Activated naive CD4-positive, alpha-beta T cell treated with anti-CD3 and anti-CD28 coated beads, Interleukin-2, amount 10 ng/mL, durations not matched to agents 7 days and 5 days (primary cell): ENCODE results near the gene RIC1.
A peak's percentile ranks its signal among the peaks of the same experiment; 100 is the strongest.
"Not testable (repeated sequence)": the region's sequence is repeated elsewhere in the genome, so short reads cannot be mapped to it uniquely, and the experiment has no call there.

ENCODE experiments used
- CTCF ChIA-PET: fragments of 350-600 bp; sonication (Branson Sonifier 250); formaldehyde crosslinking; loops from one replicate; lab custom pipeline; 2021; ENCODE audit warnings: antibody characterized with exemption; lab: Charles Lee
- DNase-seq: peaks from one replicate; pipeline ENCODE4 v3.0.0-alpha.2; 2020
- H3K27ac Mint-ChIP-seq: one replicate; pipeline ENCODE4 v1.8.0; 2021; ENCODE audit warnings: mild to moderate bottlenecking, moderate library complexity, mixed read lengths
- H3K27me3 Mint-ChIP-seq: one replicate; pipeline ENCODE4 v1.8.0; 2021; ENCODE audit warnings: mild to moderate bottlenecking, mixed read lengths
- H3K36me3 Mint-ChIP-seq: one replicate; pipeline ENCODE4 v1.8.0; 2021; ENCODE audit warnings: mixed read lengths
- H3K4me1 Mint-ChIP-seq: one replicate; pipeline ENCODE4 v1.8.0; 2021; ENCODE audit warnings: mixed read lengths
- H3K4me3 Mint-ChIP-seq: one replicate; pipeline ENCODE4 v1.8.0; 2021; ENCODE audit warnings: mild to moderate bottlenecking, moderate library complexity, mixed read lengths
- H3K9me3 Mint-ChIP-seq: one replicate; pipeline ENCODE4 v1.8.0; 2021; ENCODE audit warnings: mixed read lengths

RIC1 gene, protein sequence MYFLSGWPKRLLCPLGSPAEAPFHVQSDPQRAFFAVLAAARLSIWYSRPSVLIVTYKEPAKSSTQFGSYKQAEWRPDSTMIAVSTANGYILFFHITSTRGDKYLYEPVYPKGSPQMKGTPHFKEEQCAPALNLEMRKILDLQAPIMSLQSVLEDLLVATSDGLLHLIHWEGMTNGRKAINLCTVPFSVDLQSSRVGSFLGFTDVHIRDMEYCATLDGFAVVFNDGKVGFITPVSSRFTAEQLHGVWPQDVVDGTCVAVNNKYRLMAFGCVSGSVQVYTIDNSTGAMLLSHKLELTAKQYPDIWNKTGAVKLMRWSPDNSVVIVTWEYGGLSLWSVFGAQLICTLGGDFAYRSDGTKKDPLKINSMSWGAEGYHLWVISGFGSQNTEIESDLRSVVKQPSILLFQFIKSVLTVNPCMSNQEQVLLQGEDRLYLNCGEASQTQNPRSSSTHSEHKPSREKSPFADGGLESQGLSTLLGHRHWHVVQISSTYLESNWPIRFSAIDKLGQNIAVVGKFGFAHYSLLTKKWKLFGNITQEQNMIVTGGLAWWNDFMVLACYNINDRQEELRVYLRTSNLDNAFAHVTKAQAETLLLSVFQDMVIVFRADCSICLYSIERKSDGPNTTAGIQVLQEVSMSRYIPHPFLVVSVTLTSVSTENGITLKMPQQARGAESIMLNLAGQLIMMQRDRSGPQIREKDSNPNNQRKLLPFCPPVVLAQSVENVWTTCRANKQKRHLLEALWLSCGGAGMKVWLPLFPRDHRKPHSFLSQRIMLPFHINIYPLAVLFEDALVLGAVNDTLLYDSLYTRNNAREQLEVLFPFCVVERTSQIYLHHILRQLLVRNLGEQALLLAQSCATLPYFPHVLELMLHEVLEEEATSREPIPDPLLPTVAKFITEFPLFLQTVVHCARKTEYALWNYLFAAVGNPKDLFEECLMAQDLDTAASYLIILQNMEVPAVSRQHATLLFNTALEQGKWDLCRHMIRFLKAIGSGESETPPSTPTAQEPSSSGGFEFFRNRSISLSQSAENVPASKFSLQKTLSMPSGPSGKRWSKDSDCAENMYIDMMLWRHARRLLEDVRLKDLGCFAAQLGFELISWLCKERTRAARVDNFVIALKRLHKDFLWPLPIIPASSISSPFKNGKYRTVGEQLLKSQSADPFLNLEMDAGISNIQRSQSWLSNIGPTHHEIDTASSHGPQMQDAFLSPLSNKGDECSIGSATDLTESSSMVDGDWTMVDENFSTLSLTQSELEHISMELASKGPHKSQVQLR (N-terminal part only)

DNA sequence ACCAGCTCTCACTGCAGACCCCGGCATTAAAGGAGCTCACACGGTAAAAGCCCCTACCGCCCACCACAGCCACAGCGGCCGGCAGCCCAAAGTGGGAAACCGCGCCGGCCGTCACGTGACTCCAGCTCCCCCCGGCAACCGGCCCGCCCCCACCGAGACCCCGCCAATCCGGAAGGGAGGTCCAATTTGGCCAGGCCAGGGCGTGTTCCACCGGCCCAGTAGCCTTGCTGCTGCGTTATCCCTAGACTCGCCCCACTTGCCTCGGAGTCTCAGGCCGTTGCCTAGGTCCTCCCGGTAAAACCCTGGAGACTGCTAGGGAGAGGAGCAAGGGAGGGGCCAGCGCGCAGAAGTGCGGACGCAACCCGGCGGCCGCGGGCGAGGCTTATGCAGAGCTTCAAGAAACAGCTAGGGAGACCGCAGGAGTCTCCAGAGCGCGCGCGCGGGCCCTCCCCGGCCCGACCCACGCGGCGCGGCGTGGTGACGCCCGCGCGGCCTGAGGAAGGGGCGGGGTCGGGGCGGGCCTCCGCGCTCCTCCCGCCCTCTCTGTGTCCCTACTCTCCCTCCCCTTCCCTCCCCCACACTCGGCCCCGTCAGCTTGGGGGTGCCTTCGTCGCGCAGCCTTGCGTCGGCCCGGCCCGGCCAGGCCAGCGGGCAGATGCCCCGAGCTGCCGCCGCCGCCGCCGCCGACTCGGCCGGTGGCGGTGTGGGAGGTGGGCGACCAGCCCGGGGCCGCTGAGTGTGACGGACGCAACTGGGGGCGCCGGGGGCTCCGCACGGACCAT is at the start of gene RIC1:
Gene RIC1, plus strand, starts transcription at position 578 of the 782 bp plus-strand sequence. Its CDS starts 203 bp downstream, at position 781.
- Mint-ChIP-seq H3K4me3 (peak within 1 kb of the TSS; percentile 98), H3K27ac (peak within 1 kb of the TSS; percentile 100), H3K4me1 (peaks cover 59% of the 10 kb centered on the region), H3K27me3 (no peaks in the 10 kb centered on the region), H3K36me3 (peaks cover 18% of the 10 kb centered on the region), H3K9me3 (no peaks in the 10 kb centered on the region)
- CTCF ChIA-PET: interaction anchor here (1.0 to 2.4 kb wide), 3 partner anchors 28 to 205 kb away, joined by 3 to 9 read pairs (median 3); partner anchors contain the start of genes CD274 and ERMP1
- DNase-seq: peak; percentile 92

DNA sequence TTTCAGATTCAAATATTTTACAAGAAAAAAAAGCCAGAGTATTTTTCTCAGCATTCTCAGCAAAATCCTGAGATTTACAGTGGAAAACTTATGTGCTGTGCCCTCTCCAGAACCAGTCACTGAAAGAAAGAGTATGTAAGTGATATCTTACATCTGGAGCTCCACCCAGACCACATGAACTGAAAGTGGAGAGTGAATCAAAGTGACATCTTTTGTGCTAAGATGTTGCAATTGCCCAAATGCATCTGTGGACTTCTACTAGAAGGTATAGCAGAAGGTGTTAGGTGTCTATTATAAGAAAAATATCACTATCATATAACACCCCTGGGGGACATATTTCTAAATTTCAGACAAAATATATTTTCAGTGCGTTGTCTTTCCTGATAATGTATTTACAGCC is 49.0 kb upstream of the RIC1 start:
- no peak overlapping the region for H3K4me3 Mint-ChIP-seq

DNA sequence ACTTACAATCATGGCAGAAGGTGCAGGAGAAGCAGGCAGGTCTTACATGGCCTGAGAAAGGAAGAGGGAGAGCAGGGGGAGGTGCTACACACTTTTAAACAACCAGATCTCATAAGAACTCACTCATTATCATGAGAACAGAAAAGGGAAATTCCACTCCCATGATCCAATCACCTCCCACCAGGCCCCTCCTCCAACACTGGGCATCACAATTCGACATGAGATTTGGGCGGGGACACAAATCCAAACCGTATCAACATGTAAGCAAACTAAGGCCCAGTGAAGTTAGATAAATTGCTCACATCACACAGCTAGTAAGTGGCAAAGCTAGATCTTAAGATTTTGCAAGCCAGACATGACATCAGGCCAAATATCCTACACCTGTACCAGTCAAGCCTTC is 48.3 kb upstream of the RIC1 start:
- DNase-seq: no peak
- Mint-ChIP-seq H3K9me3 (peaks cover 8% of the 10 kb centered on the region), H3K4me1 (peaks cover 51% of the 10 kb centered on the region), H3K36me3 (peaks cover 12% of the 10 kb centered on the region), H3K27me3 (no peaks in the 10 kb centered on the region), H3K27ac (no peak overlapping the region), H3K4me3 (no peak overlapping the region)
- CTCF ChIA-PET: interaction anchor here (1.5 kb wide), 1 partner anchor 9 kb away, joined by 3 read pairs; no protein-coding TSS in a partner anchor

More for the DNA sequence above, 49.0 kb upstream of the RIC1 start:
- CTCF ChIA-PET: interaction anchor here (1.4 to 1.5 kb wide), 2 partner anchors 10 to 15 kb away, joined by 3 read pairs; no protein-coding TSS in a partner anchor
- H3K9me3 Mint-ChIP-seq: peaks cover 8% of the 10 kb centered on the region
- DNase-seq: no peak
- H3K4me1 Mint-ChIP-seq: peaks cover 44% of the 10 kb centered on the region
- H3K36me3 Mint-ChIP-seq: peaks cover 14% of the 10 kb centered on the region
- H3K27me3 Mint-ChIP-seq: no peaks in the 10 kb centered on the region
- no peak overlapping the region for H3K27ac Mint-ChIP-seq

DNA sequence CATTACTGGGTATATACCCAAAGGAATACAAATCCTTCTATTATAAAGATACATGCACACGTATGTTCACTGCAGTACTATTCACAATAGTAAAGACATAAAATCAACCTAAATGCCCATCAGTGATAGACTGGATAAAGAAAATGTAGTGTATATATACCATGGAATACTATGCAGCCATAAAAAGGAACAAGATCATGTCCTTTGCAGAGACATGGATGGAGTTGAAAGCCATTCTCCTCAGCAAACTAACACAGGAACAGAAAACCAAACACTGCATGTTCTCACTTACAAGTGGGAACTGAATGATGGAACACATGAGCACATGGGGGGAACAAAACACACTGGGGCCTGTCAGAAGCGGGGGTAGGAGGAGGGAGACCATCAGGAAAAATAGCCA is 47.2 kb upstream of the RIC1 start:
- DNase-seq, H3K27ac Mint-ChIP-seq, H3K27me3 Mint-ChIP-seq, H3K9me3 Mint-ChIP-seq, H3K4me3 Mint-ChIP-seq: not testable (repeated sequence)
- CTCF ChIA-PET: interaction anchor here (1.8 to 3.3 kb wide), 2 partner anchors 18 to 132 kb away, joined by 7 to 30 read pairs; partner anchors contain the start of gene CD274
- peaks cover 61% of the 10 kb centered on the region for H3K4me1 Mint-ChIP-seq
- peaks cover 12% of the 10 kb centered on the region for H3K36me3 Mint-ChIP-seq

DNA sequence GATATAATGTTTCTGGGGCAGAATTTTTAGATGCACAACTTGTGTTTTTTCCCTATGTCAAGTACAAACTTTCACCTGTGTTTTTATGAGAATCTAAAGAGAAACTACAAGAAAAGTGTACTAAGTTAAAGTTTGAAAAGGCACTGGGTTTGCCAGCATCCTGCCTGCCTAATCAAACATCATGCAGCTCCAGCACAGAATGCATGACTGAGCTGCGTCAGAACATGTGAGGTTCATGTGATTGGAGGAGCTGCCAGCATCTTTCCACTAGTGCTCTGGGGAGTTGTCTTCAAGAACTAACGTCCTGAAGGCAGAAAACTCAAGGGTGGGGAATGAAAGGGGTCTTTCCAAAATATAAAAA is 46.1 kb upstream of the RIC1 start:
- CTCF ChIA-PET: interaction anchor here (1.8 to 3.3 kb wide), 2 partner anchors 17 to 134 kb away, joined by 7 to 30 read pairs; partner anchors contain the start of gene CD274
- Mint-ChIP-seq H3K27ac (peak overlapping the region; percentile 82), H3K4me1 (peaks cover 72% of the 10 kb centered on the region), H3K4me3 (no peak overlapping the region), H3K27me3 (no peaks in the 10 kb centered on the region), H3K9me3 (peaks cover 8% of the 10 kb centered on the region), H3K36me3 (peaks cover 12% of the 10 kb centered on the region)
- peak; percentile 66 for DNase-seq

DNA sequence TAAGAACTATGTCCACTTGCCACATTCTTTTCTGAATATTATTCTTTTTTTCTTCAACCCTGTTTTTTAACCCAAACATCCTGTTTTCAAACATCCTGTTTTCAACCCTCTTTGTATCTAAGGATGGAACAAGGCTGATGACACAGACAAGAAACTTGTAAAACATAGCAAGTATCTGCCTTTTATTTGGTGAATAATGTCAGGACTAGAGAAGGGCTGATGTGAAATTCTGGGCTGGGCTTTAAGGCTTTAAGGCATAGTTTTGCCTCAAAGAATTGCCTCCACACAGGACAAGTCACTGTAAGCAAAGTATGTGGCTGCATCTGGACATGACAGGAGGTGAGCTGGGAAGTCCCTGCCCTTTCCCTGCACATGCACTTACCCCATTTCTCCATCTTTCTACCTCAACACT is 42.5 kb upstream of the RIC1 start:
- peak overlapping the region; percentile 92 for H3K27ac Mint-ChIP-seq
- peaks cover 4% of the 10 kb centered on the region for H3K9me3 Mint-ChIP-seq
- no peak for DNase-seq
- CTCF ChIA-PET: interaction anchor here (0.9 to 5.8 kb wide), 7 partner anchors 13 to 399 kb away, joined by 3 to 122 read pairs (median 16); partner anchors contain the start of genes CD274, INSL6, PDCD1LG2 and PLGRKT
- no peak overlapping the region for H3K4me3 Mint-ChIP-seq
- H3K36me3 Mint-ChIP-seq: peaks cover 7% of the 10 kb centered on the region
- H3K4me1 Mint-ChIP-seq: peaks cover 52% of the 10 kb centered on the region
- no peaks in the 10 kb centered on the region for H3K27me3 Mint-ChIP-seq

DNA sequence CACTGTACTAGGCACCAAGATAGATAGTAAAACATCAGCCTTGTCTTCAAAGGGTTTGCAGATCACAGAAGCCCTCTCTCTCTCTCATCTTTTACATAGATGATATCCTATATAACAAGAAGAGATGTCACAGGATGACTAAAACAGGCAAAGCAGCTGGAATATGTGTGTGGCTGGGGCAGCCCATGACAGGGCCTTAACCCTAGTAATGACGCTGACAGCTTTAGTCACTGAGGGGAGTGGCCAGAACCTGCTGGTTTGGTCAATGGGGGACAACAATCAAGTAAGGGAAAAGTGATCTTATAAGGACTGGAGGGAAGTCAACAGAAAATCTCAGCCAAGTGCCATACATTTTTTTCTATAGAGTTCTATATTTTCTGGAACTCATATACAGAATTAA is 41.9 kb upstream of the RIC1 start:
- peak overlapping the region; percentile 92 for H3K27ac Mint-ChIP-seq
- no peaks in the 10 kb centered on the region for H3K9me3 Mint-ChIP-seq
- peaks cover 5% of the 10 kb centered on the region for H3K36me3 Mint-ChIP-seq
- peaks cover 48% of the 10 kb centered on the region for H3K4me1 Mint-ChIP-seq
- peak; percentile 41 for DNase-seq
- H3K4me3 Mint-ChIP-seq: no peak overlapping the region
- H3K27me3 Mint-ChIP-seq: no peaks in the 10 kb centered on the region
- CTCF ChIA-PET: interaction anchor here (0.7 to 5.8 kb wide), 11 partner anchors 13 to 827 kb away, joined by 3 to 122 read pairs (median 5); partner anchors contain the start of genes CD274, INSL6, PDCD1LG2 and PLGRKT

DNA sequence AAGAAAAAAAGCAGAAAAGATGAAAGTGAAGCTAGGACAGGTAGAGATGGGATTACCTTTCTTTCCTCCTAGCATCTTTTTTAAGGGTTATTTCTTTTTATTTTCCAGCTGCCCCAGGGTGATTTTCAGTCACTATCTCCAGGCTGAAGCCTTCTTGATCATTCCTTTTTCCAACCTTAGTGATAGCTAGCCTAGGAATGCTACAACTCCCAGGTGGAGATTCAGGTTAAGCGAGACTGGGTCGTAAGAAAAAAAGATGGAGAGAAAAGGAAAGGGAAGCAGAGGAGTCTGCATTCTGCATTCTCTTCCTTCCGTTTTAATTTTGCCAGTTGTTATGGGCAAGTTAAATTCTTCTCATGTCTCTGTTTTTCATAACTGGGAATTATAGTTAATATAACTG is 36.7 kb upstream of the RIC1 start:
- Mint-ChIP-seq H3K27ac (no peak overlapping the region), H3K27me3 (no peaks in the 10 kb centered on the region), H3K36me3 (no peaks in the 10 kb centered on the region), H3K9me3 (no peaks in the 10 kb centered on the region), H3K4me3 (no peak overlapping the region), H3K4me1 (peaks cover 17% of the 10 kb centered on the region)
- DNase-seq: no peak
- CTCF ChIA-PET: interaction anchor here (1.0 to 1.3 kb wide), 2 partner anchors 142 to 168 kb away, joined by 3 to 6 read pairs; partner anchors contain the start of gene CD274

DNA sequence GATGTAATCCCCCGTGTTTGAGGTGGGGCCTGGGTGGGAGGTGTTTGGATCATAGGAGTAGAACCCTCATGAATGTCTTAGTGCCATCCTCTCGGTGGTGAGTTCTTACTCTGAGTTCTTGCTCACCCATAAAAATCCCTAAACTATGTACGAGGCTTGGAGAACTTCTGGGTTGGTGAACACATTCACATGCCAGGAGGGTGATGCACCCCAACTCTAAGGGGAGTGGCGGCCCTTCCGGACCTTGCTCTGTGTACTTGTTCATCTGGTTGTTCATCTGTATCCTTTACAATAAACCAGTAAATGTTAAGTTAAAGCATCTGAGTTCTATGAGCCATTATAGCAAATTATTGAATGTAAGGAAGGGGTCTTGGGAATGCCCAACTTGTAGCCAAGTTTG is 36.0 kb upstream of the RIC1 start:
- H3K4me3 Mint-ChIP-seq: no peak overlapping the region
- H3K4me1 Mint-ChIP-seq: peaks cover 11% of the 10 kb centered on the region
- no peak for DNase-seq
- no peaks in the 10 kb centered on the region for H3K27me3 Mint-ChIP-seq
- no peak overlapping the region for H3K27ac Mint-ChIP-seq
- peaks cover 2% of the 10 kb centered on the region for H3K36me3 Mint-ChIP-seq
- CTCF ChIA-PET: interaction anchor here (1.4 kb wide), 1 partner anchor 142 kb away, joined by 3 read pairs; the partner anchor contains the start of gene CD274
- H3K9me3 Mint-ChIP-seq: no peaks in the 10 kb centered on the region

DNA sequence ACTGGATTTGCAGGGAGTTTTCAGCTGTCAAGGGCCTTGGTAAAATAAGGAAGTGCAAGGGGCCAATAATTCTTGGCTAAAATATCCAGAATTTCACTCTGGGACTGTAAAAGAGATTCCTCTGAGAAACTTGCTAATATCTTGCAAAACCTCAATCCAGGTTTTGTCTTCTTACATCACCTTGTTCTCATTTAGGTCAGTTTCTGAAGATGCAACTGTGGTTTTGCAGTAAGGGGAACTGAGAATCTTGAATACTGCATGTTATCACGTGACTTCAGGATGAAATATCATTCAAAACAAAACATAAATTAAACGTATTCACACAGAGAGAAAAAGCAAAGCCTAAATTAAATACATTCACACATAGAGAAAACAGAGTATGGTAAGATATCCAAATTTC is 35.0 kb upstream of the RIC1 start:
- DNase-seq: no peak
- CTCF ChIA-PET: interaction anchor here (0.6 to 1.4 kb wide), 2 partner anchors 68 to 143 kb away, joined by 3 read pairs; partner anchors contain the start of gene CD274
- Mint-ChIP-seq H3K27me3 (no peaks in the 10 kb centered on the region), H3K36me3 (peaks cover 2% of the 10 kb centered on the region), H3K27ac (no peak overlapping the region), H3K4me3 (no peak overlapping the region), H3K9me3 (no peaks in the 10 kb centered on the region), H3K4me1 (peaks cover 11% of the 10 kb centered on the region)

DNA sequence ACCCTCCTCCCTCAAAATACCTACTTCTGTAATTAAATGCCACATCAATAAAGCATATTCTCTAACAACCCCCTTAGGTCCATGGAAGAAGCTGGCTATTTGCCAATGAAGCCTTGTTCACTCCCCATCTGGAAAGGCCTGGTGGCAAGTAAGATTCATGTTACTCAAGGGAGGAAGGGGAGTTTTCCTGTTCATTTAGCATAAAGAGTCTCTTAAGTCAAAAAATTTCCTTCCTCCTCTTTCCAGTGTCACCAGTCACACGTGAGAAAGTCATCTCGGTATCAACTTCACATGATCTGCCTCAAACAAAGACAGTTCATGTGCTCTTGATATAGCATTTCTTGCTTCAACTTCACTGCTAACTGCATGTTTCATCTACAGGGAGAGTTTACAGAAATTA is 32.7 kb upstream of the RIC1 start:
- Mint-ChIP-seq H3K27me3 (no peaks in the 10 kb centered on the region), H3K4me1 (peaks cover 13% of the 10 kb centered on the region), H3K4me3 (no peak overlapping the region), H3K36me3 (peaks cover 2% of the 10 kb centered on the region), H3K9me3 (no peaks in the 10 kb centered on the region), H3K27ac (no peak overlapping the region)
- CTCF ChIA-PET: interaction anchor here (0.8 to 3.0 kb wide), 4 partner anchors 146 to 837 kb away, joined by 4 to 13 read pairs (median 8); partner anchors contain the start of gene CD274
- DNase-seq: no peak
